ENCODE measurements around the gene HHLA2.

- no peak for TF ChIP-seq CTCF (IDR thresholded peaks at IDR 0.05)
- TF ChIP-seq POLR2A (IDR thresholded peaks at IDR 0.05): no peak
- no peak for TF ChIP-seq POLR2AphosphoS5 (IDR thresholded peaks at IDR 0.05)
Observed at GRCh38 chr3:108407886-108408285, 111.5 kb downstream of the HHLA2 start.

All from prostate gland (tissue), 2 donors.